GM12878 (cell line): ENCODE data around the gene CDC7. TPM values are rescaled to one million over a fixed set of nuclear protein-coding genes. Genes with fewer than 3 reads are reported as not detected.

Experiments used
- ATAC-seq: fragments of 200-7000 bp; cut with Tn5 transposase; 3 replicates; pipeline ENCODE4 v1.9.1; 2020; ENCODE audit warnings: mild to moderate bottlenecking, moderate library complexity
- BruUV-seq: library from RNA; stranded (reverse); fragments of 400-500 nt; replicated peaks from 2 replicates; lab custom pipeline; 2021; lab: Mats Ljungman, UMichigan
- CTCF ChIA-PET: fragments of 300-600 bp; sonication (Branson Sonifier 250); formaldehyde crosslinking; extraction: SDS; loops from one replicate; lab custom pipeline; 2021; ENCODE audit warnings: inconsistent platforms; lab: Yijun Ruan, JAX
- POLR2A ChIA-PET: fragments of 350-600 bp; formaldehyde crosslinking; extraction: SDS; loops from one replicate; lab custom pipeline; 2021; ENCODE audit warnings: inconsistent platforms; lab: Charles Lee
- RAD21 ChIA-PET: fragments of 300-600 bp; sonication (Branson Sonifier 250); formaldehyde crosslinking; loops from one replicate; lab custom pipeline; 2023; ENCODE audit warnings: antibody characterized with exemption; ENCODE audit not compliant: unreplicated experiment; lab: Charles Lee
- SMC1A ChIA-PET: fragments of 300-600 bp; sonication (Branson Sonifier 250); formaldehyde crosslinking; loops from one replicate; lab custom pipeline; 2023; ENCODE audit not compliant: unreplicated experiment, uncharacterized antibody; lab: Charles Lee
- DNase-seq: peaks from one replicate; pipeline ENCODE4 v3.0.0-alpha.2; 2011; ENCODE audit warnings: low read depth, low spot score
- FAIRE-seq: peaks from 3 replicates; lab custom pipeline; 2011; peaks lifted over from hg19 to GRCh38; lab: Jason Lieb, UNC
- H2AFZ ChIP-seq: 2 replicates; pipeline ENCODE4 v1.6.0; 2011; ENCODE audit warnings: low read depth, low read length, control low read depth; ENCODE audit not compliant: control insufficient read depth
- H3K27ac ChIP-seq: 2 replicates; pipeline ENCODE4 v1.5.1; 2011; ENCODE audit warnings: control low read depth; ENCODE audit not compliant: control insufficient read depth, insufficient read depth
- H3K27me3 ChIP-seq, 2 experiments: replicated peaks in 1 of 2; 2 replicates each; pipeline versions ENCODE4 v1.6.0 to v1.6.1; 2011; ENCODE audit warnings: low read length in 1 of 2; ENCODE audit not compliant: control insufficient read depth in 2 of 2, insufficient read depth in 2 of 2
- H3K36me3 ChIP-seq, 2 experiments: 2 replicates each; pipeline ENCODE4 v1.5.1; 2011; ENCODE audit warnings: low read length in 1 of 2; ENCODE audit not compliant: control insufficient read depth in 2 of 2, insufficient read depth in 2 of 2
- H3K4me1 ChIP-seq: 2 replicates; pipeline ENCODE4 v1.6.1; 2011; ENCODE audit warnings: mild to moderate bottlenecking, low read length, moderate library complexity, mixed read lengths; ENCODE audit not compliant: control insufficient read depth, insufficient read depth
- H3K4me2 ChIP-seq: 2 replicates; pipeline ENCODE4 v1.6.0; 2011; ENCODE audit warnings: control low read depth; ENCODE audit not compliant: control insufficient read depth, insufficient read depth
- H3K4me3 ChIP-seq: fragments of 200-600 bp; sonication (generic); 2 replicates; pipeline ENCODE4 v1.5.1; 2016
- H3K79me2 ChIP-seq: 2 replicates; pipeline ENCODE4 v1.6.0; 2011; ENCODE audit warnings: low read length; ENCODE audit not compliant: control insufficient read depth, insufficient read depth
- H3K9ac ChIP-seq: 2 replicates; pipeline ENCODE4 v1.8.0; 2011; ENCODE audit warnings: low read length, control low read depth, mixed read lengths; ENCODE audit not compliant: control insufficient read depth, insufficient read depth
- H3K9me3 ChIP-seq: replicated peaks from 3 replicates; pipeline ENCODE4 v1.5.1; 2011; ENCODE audit warnings: mild to moderate bottlenecking, low read length; ENCODE audit not compliant: control insufficient read depth, insufficient read depth
- H4K20me1 ChIP-seq: 2 replicates; pipeline ENCODE4 v1.6.0; 2011; ENCODE audit not compliant: control insufficient read depth, insufficient read depth
- BACH1 ChIP-seq: fragments of 450-650 bp; IDR thresholded peaks from 2 replicates; pipeline ENCODE4 v1.6.1; 2017; ENCODE audit warnings: mild to moderate bottlenecking, borderline replicate concordance
- BRCA1 ChIP-seq: IDR thresholded peaks from 2 replicates; pipeline ENCODE4 v1.6.1; 2011; ENCODE audit warnings: low read depth, low read length, improper control_type of control experiment
- CHD1 ChIP-seq: IDR thresholded peaks from 2 replicates; pipeline ENCODE4 v1.6.1; 2012; ENCODE audit warnings: low read depth, low read length, improper control_type of control experiment
- ESRRA ChIP-seq: IDR thresholded peaks from 2 replicates; pipeline ENCODE4 v1.6.1; 2012; ENCODE audit warnings: mild to moderate bottlenecking, low read length, improper control_type of control experiment
- KLF5 ChIP-seq: fragments of 450-650 bp; IDR thresholded peaks from 2 replicates; pipeline ENCODE4 v1.6.1; 2014; ENCODE audit warnings: mild to moderate bottlenecking; ENCODE audit not compliant: partially characterized antibody
- PAX5 ChIP-seq: IDR thresholded peaks from 2 replicates; pipeline ENCODE4 v1.6.1; 2011; ENCODE audit warnings: low read depth, low read length, borderline replicate concordance
- RCOR1 ChIP-seq: conservative IDR thresholded peaks from 2 replicates; pipeline ENCODE4 v1.6.1; 2012; ENCODE audit warnings: low read depth, low read length, improper control_type of control experiment
- RELA ChIP-seq: fragments of 450-650 bp; IDR thresholded peaks from 2 replicates; pipeline ENCODE4 v1.8.0; 2014; ENCODE audit warnings: borderline replicate concordance; ENCODE audit not compliant: partially characterized antibody
- RFX5 ChIP-seq: IDR thresholded peaks from 2 replicates; pipeline ENCODE4 v1.6.1; 2011; ENCODE audit warnings: low read depth, low read length, improper control_type of control experiment
- SUZ12 ChIP-seq: fragments of 200-600 bp; sonication (generic); IDR thresholded peaks from one replicate; pipeline ENCODE4 v1.6.1; 2018; ENCODE audit warnings: antibody characterized with exemption, mild to moderate bottlenecking; ENCODE audit not compliant: unreplicated experiment
- ZBTB4 ChIP-seq: fragments of 450-650 bp; formaldehyde crosslinking; IDR thresholded peaks from 2 replicates; pipeline ENCODE4 v1.4.0; 2022; ENCODE audit warnings: mild to moderate bottlenecking, moderate library complexity
- WGBS: methylation state at CpG from one replicate; pipeline ENCODE4 v1.1.6; 2016; ENCODE audit warnings: low lambda C conversion rate; ENCODE audit not compliant: insufficient replicate concordance, insufficient coverage; ENCODE audit errors: missing lambda C conversion rate; 5-methylcytosine and 5-hydroxymethylcytosine counted together
- in situ Hi-C: fragments of 300-500 bp; cut with MboI; formaldehyde crosslinking; loops from 9 replicates; pipeline ENCODE4 v1.14.3; 2018; ENCODE audit warnings: mixed read lengths
- intact Hi-C: fragments of 100-400 bp; cut with micrococcal nuclease; formaldehyde crosslinking; loops from one replicate; pipeline ENCODE4 v1.14.2; 2022; ENCODE audit not compliant: unreplicated experiment
- polyA plus RNA-seq, 11 experiments: library from polyadenylated mRNA; depleted of rRNA in 4 of 11; unstranded in 6 of 11; stranded (reverse) in 5 of 11; fragments of >200 nt; fragmentation: Nextera tagmentation in 4 of 11; fragmentation: Illumina TruSeq in 1 of 11; extraction: Ambion mirVana in 4 of 11; extraction: Trizol in 1 of 11; gene quantifications; 1 replicate in 1 of 11; 2 replicates in 10 of 11; pipeline versions ENCODE4 v1.2.1 to v1.2.3, GENCODE V29; 2011 to 2016; ENCODE audit warnings: inconsistent platforms in 2 of 11, missing spikeins in 2 of 11, low read depth in 1 of 11
- total RNA-seq, 4 experiments: library from RNA; depleted of rRNA in 3 of 4; stranded (reverse); fragments of >200 nt in 3 of 4; fragmentation: Illumina TruSeq in 1 of 4; extraction: Trizol in 1 of 4; gene quantifications; 2 replicates each; pipeline versions ENCODE4 v1.2.1 to v1.2.3, GENCODE V29; 2013 to 2021
- TF ChIP-seq, protein P1 (sequence below): fragments of 450-650 bp; IDR thresholded peaks from 2 replicates; pipeline ENCODE4 v1.6.1; 2017; ENCODE audit warnings: mild to moderate bottlenecking, moderate library complexity

CDC7 gene
- total and polyA plus RNA-seq, 10 of the 15 experiments (the other 5 are each of a cell fraction or from before 2014, with no cell fraction given), result 14.9 to 37.8 (median 26.0) TPM

- no peak overlapping the region for H3K9ac ChIP-seq
- H3K9me3 ChIP-seq, result no peaks in the 10 kb centered on the region
- TF ChIP-seq BACH1 (no peak), KLF5 (no peak), BRCA1 (no peak), RCOR1 (no peak), PAX5 (no peak), SUZ12 (no peak), RFX5 (no peak), ESRRA (no peak), ZBTB4 (CRISPR knock-in tag) (no peak), RELA (no peak), CHD1 (no peak)
- TF ChIP-seq, protein P1, sequence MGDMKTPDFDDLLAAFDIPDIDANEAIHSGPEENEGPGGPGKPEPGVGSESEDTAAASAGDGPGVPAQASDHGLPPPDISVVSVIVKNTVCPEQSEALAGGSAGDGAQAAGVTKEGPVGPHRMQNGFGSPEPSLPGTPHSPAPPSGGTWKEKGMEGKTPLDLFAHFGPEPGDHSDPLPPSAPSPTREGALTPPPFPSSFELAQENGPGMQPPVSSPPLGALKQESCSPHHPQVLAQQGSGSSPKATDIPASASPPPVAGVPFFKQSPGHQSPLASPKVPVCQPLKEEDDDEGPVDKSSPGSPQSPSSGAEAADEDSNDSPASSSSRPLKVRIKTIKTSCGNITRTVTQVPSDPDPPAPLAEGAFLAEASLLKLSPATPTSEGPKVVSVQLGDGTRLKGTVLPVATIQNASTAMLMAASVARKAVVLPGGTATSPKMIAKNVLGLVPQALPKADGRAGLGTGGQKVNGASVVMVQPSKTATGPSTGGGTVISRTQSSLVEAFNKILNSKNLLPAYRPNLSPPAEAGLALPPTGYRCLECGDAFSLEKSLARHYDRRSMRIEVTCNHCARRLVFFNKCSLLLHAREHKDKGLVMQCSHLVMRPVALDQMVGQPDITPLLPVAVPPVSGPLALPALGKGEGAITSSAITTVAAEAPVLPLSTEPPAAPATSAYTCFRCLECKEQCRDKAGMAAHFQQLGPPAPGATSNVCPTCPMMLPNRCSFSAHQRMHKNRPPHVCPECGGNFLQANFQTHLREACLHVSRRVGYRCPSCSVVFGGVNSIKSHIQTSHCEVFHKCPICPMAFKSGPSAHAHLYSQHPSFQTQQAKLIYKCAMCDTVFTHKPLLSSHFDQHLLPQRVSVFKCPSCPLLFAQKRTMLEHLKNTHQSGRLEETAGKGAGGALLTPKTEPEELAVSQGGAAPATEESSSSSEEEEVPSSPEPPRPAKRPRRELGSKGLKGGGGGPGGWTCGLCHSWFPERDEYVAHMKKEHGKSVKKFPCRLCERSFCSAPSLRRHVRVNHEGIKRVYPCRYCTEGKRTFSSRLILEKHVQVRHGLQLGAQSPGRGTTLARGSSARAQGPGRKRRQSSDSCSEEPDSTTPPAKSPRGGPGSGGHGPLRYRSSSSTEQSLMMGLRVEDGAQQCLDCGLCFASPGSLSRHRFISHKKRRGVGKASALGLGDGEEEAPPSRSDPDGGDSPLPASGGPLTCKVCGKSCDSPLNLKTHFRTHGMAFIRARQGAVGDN, result no peak
- no peaks in the 10 kb centered on the region for H3K27me3 ChIP-seq
- DNase-seq (no peak), FAIRE-seq (no peak), ATAC-seq (no peak)
- RAD21 ChIA-PET, result no interaction called here
- H3K36me3 ChIP-seq, result no peaks in the 10 kb centered on the region
- SMC1A ChIA-PET, result interaction anchor here (0.6 kb wide), 1 partner anchor 47 kb away, joined by 3 read pairs; no protein-coding TSS in a partner anchor
- BruUV-seq, result no TSS peak
- POLR2A ChIA-PET, result no interaction called here
- no peak overlapping the region for H3K4me3 ChIP-seq
- peaks cover 12% of the 10 kb centered on the region for H3K4me1 ChIP-seq
- in situ Hi-C loops (no loop called here), intact Hi-C loops (loop anchor here (5.0 kb wide), 1 partner anchor 232 kb away; no protein-coding TSS in a partner anchor)
- no peak overlapping the region for H3K27ac ChIP-seq
- CTCF ChIA-PET, result interaction anchor here (1.0 kb wide), 1 partner anchor 284 kb away, joined by 4 read pairs; no protein-coding TSS in a partner anchor
- 4% methylated on average over 2 of the region's 2 CpGs for WGBS
- H4K20me1 ChIP-seq, result no peaks in the 10 kb centered on the region
- no peak overlapping the region for H2AFZ ChIP-seq
- H3K4me2 ChIP-seq, result no peak overlapping the region
- no peaks in the 10 kb centered on the region for H3K79me2 ChIP-seq
Measured at GRCh38 chr1:91570120-91570448, 69.4 kb downstream of the CDC7 start.
